MM.1S (cell line): Measurements from ENCODE around the gene EIF4EBP2.

Source experiments
- EZH2 ChIP-seq: fragments of 300-600 bp; sonication (generic); optimal IDR thresholded peaks from 2 replicates; pipeline ENCODE3; 2017; ENCODE audit warnings: low read depth, mild to moderate bottlenecking, antibody characterized with exemption, low read length, mixed read lengths
- EZH2phosphoT487 ChIP-seq: fragments of 300-600 bp; sonication (generic); IDR thresholded peaks from 2 replicates; pipeline ENCODE4 v1.6.1; 2018; ENCODE audit warnings: antibody characterized with exemption, low read length
- TF ChIP-seq, protein P1 (sequence below): fragments of 300-600 bp; sonication (generic); IDR thresholded peaks from 2 replicates; pipeline ENCODE4 v1.5.1; 2016; ENCODE audit warnings: antibody characterized with exemption, low read length, mixed read lengths

GRCh38 chr10:70367195-70367796, 36.6 kb upstream of the EIF4EBP2 start:
- TF ChIP-seq, protein P1, sequence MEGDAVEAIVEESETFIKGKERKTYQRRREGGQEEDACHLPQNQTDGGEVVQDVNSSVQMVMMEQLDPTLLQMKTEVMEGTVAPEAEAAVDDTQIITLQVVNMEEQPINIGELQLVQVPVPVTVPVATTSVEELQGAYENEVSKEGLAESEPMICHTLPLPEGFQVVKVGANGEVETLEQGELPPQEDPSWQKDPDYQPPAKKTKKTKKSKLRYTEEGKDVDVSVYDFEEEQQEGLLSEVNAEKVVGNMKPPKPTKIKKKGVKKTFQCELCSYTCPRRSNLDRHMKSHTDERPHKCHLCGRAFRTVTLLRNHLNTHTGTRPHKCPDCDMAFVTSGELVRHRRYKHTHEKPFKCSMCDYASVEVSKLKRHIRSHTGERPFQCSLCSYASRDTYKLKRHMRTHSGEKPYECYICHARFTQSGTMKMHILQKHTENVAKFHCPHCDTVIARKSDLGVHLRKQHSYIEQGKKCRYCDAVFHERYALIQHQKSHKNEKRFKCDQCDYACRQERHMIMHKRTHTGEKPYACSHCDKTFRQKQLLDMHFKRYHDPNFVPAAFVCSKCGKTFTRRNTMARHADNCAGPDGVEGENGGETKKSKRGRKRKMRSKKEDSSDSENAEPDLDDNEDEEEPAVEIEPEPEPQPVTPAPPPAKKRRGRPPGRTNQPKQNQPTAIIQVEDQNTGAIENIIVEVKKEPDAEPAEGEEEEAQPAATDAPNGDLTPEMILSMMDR: no peak
- TF ChIP-seq EZH2 (no peak), EZH2phosphoT487 (no peak)
